HFFc6 (cell line): ENCODE measurements around the gene PPHLN1. TPM values are rescaled to one million over a fixed set of nuclear protein-coding genes. Genes with fewer than 3 reads are reported as not detected.

ENCODE experiments used
- DNase-seq: peaks from one replicate; pipeline ENCODE4 v3.0.0-alpha.2; 2018
- H3K27ac Mint-ChIP-seq: 2 replicates; pipeline ENCODE4 v1.8.0; 2020; ENCODE audit warnings: mild to moderate bottlenecking, mixed read lengths
- H3K27me3 Mint-ChIP-seq: 2 replicates; pipeline ENCODE4 v1.8.0; 2021; ENCODE audit warnings: mild to moderate bottlenecking, moderate library complexity, mixed read lengths; ENCODE audit not compliant: insufficient read depth
- H3K36me3 Mint-ChIP-seq: 2 replicates; pipeline ENCODE4 v1.8.0; 2021; ENCODE audit warnings: low read depth, mixed read lengths
- H3K4me1 Mint-ChIP-seq: 2 replicates; pipeline ENCODE4 v1.8.0; 2020; ENCODE audit warnings: low read depth, mixed read lengths
- H3K4me3 Mint-ChIP-seq: 2 replicates; pipeline ENCODE4 v1.8.0; 2020; ENCODE audit warnings: mild to moderate bottlenecking, moderate library complexity, mixed read lengths
- H3K9me3 Mint-ChIP-seq: 2 replicates; pipeline ENCODE4 v1.8.0; 2020; ENCODE audit warnings: mild to moderate bottlenecking, mixed read lengths
- CTCF ChIP-seq: fragments of 200-600 bp; sonication (generic); IDR thresholded peaks from 2 replicates; pipeline ENCODE4 v1.5.0; 2021; ENCODE audit warnings: antibody characterized with exemption, mild to moderate bottlenecking
- total RNA-seq, 6 experiments: library from RNA; stranded (reverse); fragmentation: NEBNext Ultra II Directional; extraction: Animal tissue kit (Norgen Biotek cat#: 25700); gene quantifications; 2 replicates in 1 of 6; 3 replicates in 5 of 6; pipeline ENCODE4 v1.2.3, GENCODE V29; 2021

PPHLN1 gene
- total RNA-seq, 6 experiments from 2014 or later: 60.5 to 68.6 (median 63.5) TPM

GRCh38 chr12:42459336-42459847 lies 133.4 kb downstream of the PPHLN1 start:
- Mint-ChIP-seq H3K36me3 (peaks cover 4% of the 10 kb centered on the region; the same call in 1 of the 2 replicates), H3K27ac (no peak overlapping the region), H3K27me3 (peaks cover 2% of the 10 kb centered on the region), H3K4me1 (peaks cover 7% of the 10 kb centered on the region), H3K4me3 (no peak overlapping the region), H3K9me3 (no peaks in the 10 kb centered on the region)
- TF ChIP-seq CTCF: no peak
- no peak for DNase-seq

- no peaks in the 10 kb centered on the region for H3K9me3 Mint-ChIP-seq
- H3K4me1 Mint-ChIP-seq: peaks cover 6% of the 10 kb centered on the region
- no peak overlapping the region for H3K27ac Mint-ChIP-seq
- H3K36me3 Mint-ChIP-seq: peaks cover 4% of the 10 kb centered on the region; the same call in 1 of the 2 replicates
- DNase-seq: no peak
- no peak for TF ChIP-seq CTCF
- H3K4me3 Mint-ChIP-seq: no peak overlapping the region
- H3K27me3 Mint-ChIP-seq: peaks cover 2% of the 10 kb centered on the region
Observed at GRCh38 chr12:42462486-42462885, 136.5 kb downstream of the PPHLN1 start.

GRCh38 chr12:42463671-42464070 lies 137.7 kb downstream of the PPHLN1 start:
- Mint-ChIP-seq H3K9me3 (no peaks in the 10 kb centered on the region), H3K4me3 (no peak overlapping the region), H3K36me3 (peaks cover 4% of the 10 kb centered on the region; the same call in 1 of the 2 replicates), H3K27ac (no peak overlapping the region), H3K4me1 (peaks cover 2% of the 10 kb centered on the region; the same call in 1 of the 2 replicates), H3K27me3 (peaks cover 6% of the 10 kb centered on the region)
- no peak for DNase-seq
- TF ChIP-seq CTCF: no peak

GRCh38 chr12:42468341-42468821 lies 142.4 kb downstream of the PPHLN1 start:
- H3K27me3 Mint-ChIP-seq: peaks cover 10% of the 10 kb centered on the region
- no peak for TF ChIP-seq CTCF
- H3K36me3 Mint-ChIP-seq: no peaks in the 10 kb centered on the region
- H3K4me3 Mint-ChIP-seq: no peak overlapping the region
- H3K27ac Mint-ChIP-seq: no peak overlapping the region
- no peak for DNase-seq
- peaks cover 30% of the 10 kb centered on the region for H3K4me1 Mint-ChIP-seq
- H3K9me3 Mint-ChIP-seq: no peaks in the 10 kb centered on the region

GRCh38 chr12:42468921-42469320 lies 143.0 kb downstream of the PPHLN1 start:
- Mint-ChIP-seq H3K4me3 (no peak overlapping the region), H3K4me1 (peaks cover 35% of the 10 kb centered on the region), H3K9me3 (no peaks in the 10 kb centered on the region), H3K27me3 (peaks cover 10% of the 10 kb centered on the region), H3K36me3 (no peaks in the 10 kb centered on the region), H3K27ac (no peak overlapping the region)
- DNase-seq: no peak
- TF ChIP-seq CTCF: no peak
